HG02870 (cell line): ENCODE results near the gene GNAL.
"Not testable (repeated sequence)": the region's sequence is repeated elsewhere in the genome, so short reads cannot be mapped to it uniquely, and the experiment has no call there.

ENCODE experiments used
- ATAC-seq: cut with Tn5 transposase; IDR thresholded peaks from one replicate; pipeline ENCODE4 v1.9.1; 2021; ENCODE audit warnings: mild to moderate bottlenecking, moderate library complexity; ENCODE audit not compliant: unreplicated experiment

GNAL gene

GRCh38 chr18:11866764-11867163, 177.7 kb downstream of the GNAL start:
- no peak for ATAC-seq

GRCh38 chr18:11868230-11868629, 179.2 kb downstream of the GNAL start:
- no peak for ATAC-seq

- peak; percentile 67 for ATAC-seq
Observed at GRCh38 chr18:11871501-11871900, 182.4 kb downstream of the GNAL start.

GRCh38 chr18:11872479-11873136, 183.5 kb downstream of the GNAL start:
- ATAC-seq: no peak

- ATAC-seq: no peak
Observed at GRCh38 chr18:11873670-11874340, 184.7 kb downstream of the GNAL start.

- no peak for ATAC-seq
Observed at GRCh38 chr18:11874676-11875075, 185.6 kb downstream of the GNAL start.

- ATAC-seq: no peak
Observed at GRCh38 chr18:11877497-11878135, 188.6 kb downstream of the GNAL start.

- no peak for ATAC-seq
Observed at GRCh38 chr18:11880586-11881304, 191.7 kb downstream of the GNAL start.

- no peak for ATAC-seq
Observed at GRCh38 chr18:11882636-11883035, 193.6 kb downstream of the GNAL start.

GRCh38 chr18:11883153-11883552, 194.1 kb downstream of the GNAL start:
- ATAC-seq: no peak

- no peak for ATAC-seq
Observed at GRCh38 chr18:11884396-11885030, 195.4 kb downstream of the GNAL start.

GRCh38 chr18:11885278-11885947, 196.3 kb downstream of the GNAL start:
- ATAC-seq: no peak

- no peak for ATAC-seq
Observed at GRCh38 chr18:11886577-11887110, 197.6 kb downstream of the GNAL start.

- ATAC-seq: no peak
Observed at GRCh38 chr18:11887328-11888128, 198.5 kb downstream of the GNAL start.

- ATAC-seq: no peak
Observed at GRCh38 chr18:11888726-11889125, 199.7 kb downstream of the GNAL start.

GRCh38 chr18:11889284-11889683, 200.2 kb downstream of the GNAL start:
- no peak for ATAC-seq

- ATAC-seq: no peak
Observed at GRCh38 chr18:11891737-11892136, 202.7 kb downstream of the GNAL start.

GRCh38 chr18:11892438-11892837, 203.4 kb downstream of the GNAL start:
- ATAC-seq: not testable (repeated sequence)

- no peak for ATAC-seq
Observed at GRCh38 chr18:11897781-11898180, 208.7 kb downstream of the GNAL start.
